ENCODE results near the gene CDC73.
A peak's percentile ranks its signal among the peaks of the same experiment; 100 is the strongest.
"Not testable (repeated sequence)": the region's sequence is repeated elsewhere in the genome, so short reads cannot be mapped to it uniquely, and the experiment has no call there.

CDC73 gene

GRCh38 chr1:193114485-193115095 lies 7.2 kb upstream of the CDC73 start:
- no peak for DNase-seq

- DNase-seq, result no peak
These were observed 6.1 kb upstream of the CDC73 start for GRCh38 chr1:193115629-193116227.

- DNase-seq, result not testable (repeated sequence)
These were observed 4.7 kb upstream of the CDC73 start for GRCh38 chr1:193117167-193117566.

- DNase-seq, result no peak
These were observed 3.6 kb upstream of the CDC73 start for GRCh38 chr1:193118194-193118593.

GRCh38 chr1:193118803-193119730 lies 2.8 kb upstream of the CDC73 start:
- DNase-seq, result no peak

GRCh38 chr1:193120604-193121166 lies 1.1 kb upstream of the CDC73 start:
- peak; percentile 12 for DNase-seq

- no peak for DNase-seq
These were observed 1.9 kb downstream of the CDC73 start for GRCh38 chr1:193123751-193124150.

GRCh38 chr1:193125369-193125768 lies 3.5 kb downstream of the CDC73 start:
- no peak for DNase-seq

GRCh38 chr1:193131266-193131860 lies 9.5 kb downstream of the CDC73 start:
- DNase-seq, result no peak

GRCh38 chr1:193140254-193140653 lies 18.4 kb downstream of the CDC73 start:
- DNase-seq, result no peak

GRCh38 chr1:193141804-193142203 lies 20.0 kb downstream of the CDC73 start:
- DNase-seq, result no peak

GRCh38 chr1:193142409-193142808 lies 20.6 kb downstream of the CDC73 start:
- no peak for DNase-seq

GRCh38 chr1:193143285-193143684 lies 21.5 kb downstream of the CDC73 start:
- DNase-seq, result peak; percentile 25

- DNase-seq, result no peak
These were observed 22.6 kb downstream of the CDC73 start for GRCh38 chr1:193144361-193144938.

GRCh38 chr1:193144999-193145398 lies 23.2 kb downstream of the CDC73 start:
- DNase-seq, result no peak

GRCh38 chr1:193156117-193156821 lies 34.4 kb downstream of the CDC73 start:
- no peak for DNase-seq

GRCh38 chr1:193156822-193157142 lies 35.0 kb downstream of the CDC73 start:
- no peak for DNase-seq

GRCh38 chr1:193157360-193157759 lies 35.5 kb downstream of the CDC73 start:
- no peak for DNase-seq

- DNase-seq, result no peak
These were observed 54.3 kb downstream of the CDC73 start for GRCh38 chr1:193176113-193176512.

- no peak for DNase-seq
These were observed 55.0 kb downstream of the CDC73 start for GRCh38 chr1:193176788-193177187.

GRCh38 chr1:193179094-193179493 lies 57.3 kb downstream of the CDC73 start:
- no peak for DNase-seq

GRCh38 chr1:193181536-193181935 lies 59.7 kb downstream of the CDC73 start:
- no peak for DNase-seq

Measured in hematopoietic multipotent progenitor cell treated with erythropoietin and hydrocortisone succinate and interleukin-3 and kit ligand, for 8 days (in vitro differentiated cells).